Activated CD4-positive, alpha-beta memory T cell treated with anti-CD3 and anti-CD28 coated beads for 36 hours (primary cell): ENCODE data around the gene TBX3. TPM values are rescaled to one million over a fixed set of nuclear protein-coding genes. Genes with fewer than 3 reads are reported as not detected.
"Not testable (repeated sequence)": the region's sequence is repeated elsewhere in the genome, so short reads cannot be mapped to it uniquely, and the experiment has no call there.

ENCODE experiments used
- CTCF ChIA-PET: fragments of 350-600 bp; sonication (Branson Sonifier 250); formaldehyde crosslinking; loops from one replicate; lab custom pipeline; 2021; ENCODE audit warnings: antibody characterized with exemption, inconsistent platforms; lab: Charles Lee
- POLR2A ChIA-PET: fragments of 350-600 bp; sonication (Branson Sonifier 250); formaldehyde crosslinking; loops from one replicate; lab custom pipeline; 2021; ENCODE audit warnings: antibody characterized with exemption; lab: Charles Lee
- DNase-seq: peaks from one replicate; pipeline ENCODE4 v3.0.0-alpha.2; 2020
- H3K27ac Mint-ChIP-seq: one replicate; pipeline ENCODE4 v1.8.0; 2021; ENCODE audit warnings: mixed read lengths
- H3K27me3 Mint-ChIP-seq: one replicate; pipeline ENCODE4 v1.8.0; 2021; ENCODE audit warnings: mixed read lengths
- H3K36me3 Mint-ChIP-seq: one replicate; pipeline ENCODE4 v1.8.0; 2021; ENCODE audit warnings: mixed read lengths
- H3K4me1 Mint-ChIP-seq: one replicate; pipeline ENCODE4 v1.8.0; 2021; ENCODE audit warnings: low read depth, mixed read lengths
- H3K4me3 Mint-ChIP-seq: one replicate; pipeline ENCODE4 v1.8.0; 2021; ENCODE audit warnings: mild to moderate bottlenecking, mixed read lengths
- H3K9me3 Mint-ChIP-seq: one replicate; pipeline ENCODE4 v1.8.0; 2021; ENCODE audit warnings: mixed read lengths
- intact Hi-C: fragments of 100-400 bp; cut with micrococcal nuclease; formaldehyde crosslinking; loops from one replicate; pipeline ENCODE4 v1.15.1; 2023
- total RNA-seq, 2 experiments: library from RNA; stranded (reverse); gene quantifications; one replicate each; pipeline ENCODE4 v1.2.3, GENCODE V29; 2021

TBX3 gene
- total RNA-seq = not detected

GRCh38 chr12:114684098-114684869 lies at the start of gene TBX3:
Gene TBX3 (minus strand): TSS chr12:114684175. CDS start chr12:114683200, 975 bp downstream.
- Mint-ChIP-seq H3K27me3 (peaks cover 91% of the 10 kb centered on the region), H3K27ac (no peak within 1 kb of the TSS), H3K9me3 (no peaks in the 10 kb centered on the region), H3K4me3 (peak within 1 kb of the TSS; percentile 66), H3K4me1 (peaks cover 34% of the 10 kb centered on the region), H3K36me3 (peaks cover 8% of the 10 kb centered on the region)
- intact Hi-C loops = loop anchor here (2.0 kb wide), 1 partner anchor 13 kb away; no protein-coding TSS in a partner anchor
- ChIA-PET CTCF (interaction anchor here (0.6 to 0.8 kb wide), 3 partner anchors 8 to 836 kb away, joined by 3 read pairs; no protein-coding TSS in a partner anchor), POLR2A (no interaction called here)
- DNase-seq = peak; percentile 75

- ChIA-PET POLR2A (no interaction called here), CTCF (no interaction called here)
- Mint-ChIP-seq H3K27ac (no peak overlapping the region), H3K27me3 (peaks cover 21% of the 10 kb centered on the region), H3K9me3 (no peaks in the 10 kb centered on the region), H3K4me1 (no peaks in the 10 kb centered on the region), H3K4me3 (no peak overlapping the region), H3K36me3 (no peaks in the 10 kb centered on the region)
- DNase-seq = no peak
- intact Hi-C loops = no loop called here
These were observed 48.6 kb upstream of the TBX3 start for GRCh38 chr12:114732426-114733030.

GRCh38 chr12:114729731-114730130 lies 45.8 kb upstream of the TBX3 start:
- Mint-ChIP-seq H3K36me3 (no peaks in the 10 kb centered on the region), H3K27ac (no peak overlapping the region), H3K27me3 (peaks cover 6% of the 10 kb centered on the region), H3K9me3 (no peaks in the 10 kb centered on the region), H3K4me1 (no peaks in the 10 kb centered on the region), H3K4me3 (no peak overlapping the region)
- ChIA-PET POLR2A (no interaction called here), CTCF (no interaction called here)
- DNase-seq = no peak
- intact Hi-C loops = no loop called here

- no peaks in the 10 kb centered on the region for H3K27me3 Mint-ChIP-seq
- no peaks in the 10 kb centered on the region for H3K36me3 Mint-ChIP-seq
- intact Hi-C loops = no loop called here
- H3K27ac Mint-ChIP-seq = no peak overlapping the region
- ChIA-PET POLR2A (no interaction called here), CTCF (no interaction called here)
- no peak overlapping the region for H3K4me3 Mint-ChIP-seq
- H3K4me1 Mint-ChIP-seq = no peaks in the 10 kb centered on the region
- no peaks in the 10 kb centered on the region for H3K9me3 Mint-ChIP-seq
- no peak for DNase-seq
These were observed 42.2 kb upstream of the TBX3 start for GRCh38 chr12:114726092-114726710.

- DNase-seq, H3K4me1 Mint-ChIP-seq, H3K4me3 Mint-ChIP-seq, POLR2A ChIA-PET, H3K36me3 Mint-ChIP-seq, intact Hi-C loops, H3K27me3 Mint-ChIP-seq, CTCF ChIA-PET, H3K27ac Mint-ChIP-seq, H3K9me3 Mint-ChIP-seq: not testable (repeated sequence)
These were observed 38.2 kb upstream of the TBX3 start for GRCh38 chr12:114722176-114722575.

GRCh38 chr12:114721266-114721665 lies 37.3 kb upstream of the TBX3 start:
- DNase-seq = no peak
- H3K27ac Mint-ChIP-seq = no peak overlapping the region
- intact Hi-C loops = no loop called here
- no peaks in the 10 kb centered on the region for H3K27me3 Mint-ChIP-seq
- H3K4me1 Mint-ChIP-seq = no peaks in the 10 kb centered on the region
- POLR2A ChIA-PET = no interaction called here
- CTCF ChIA-PET = no interaction called here
- no peak overlapping the region for H3K4me3 Mint-ChIP-seq
- H3K36me3 Mint-ChIP-seq = no peaks in the 10 kb centered on the region
- peaks cover under 1% of the 10 kb centered on the region for H3K9me3 Mint-ChIP-seq

GRCh38 chr12:114713466-114714215 lies 29.7 kb upstream of the TBX3 start:
- peaks cover 2% of the 10 kb centered on the region for H3K9me3 Mint-ChIP-seq

GRCh38 chr12:114711689-114712152 lies 27.7 kb upstream of the TBX3 start:
- H3K27me3 Mint-ChIP-seq = peaks cover 7% of the 10 kb centered on the region
- H3K36me3 Mint-ChIP-seq = no peaks in the 10 kb centered on the region
- intact Hi-C loops = no loop called here
- no peak for DNase-seq
- CTCF ChIA-PET = no interaction called here
- no peak overlapping the region for H3K4me3 Mint-ChIP-seq
- no peaks in the 10 kb centered on the region for H3K4me1 Mint-ChIP-seq
- H3K27ac Mint-ChIP-seq = no peak overlapping the region
- peaks cover 2% of the 10 kb centered on the region for H3K9me3 Mint-ChIP-seq
- POLR2A ChIA-PET = no interaction called here

More at GRCh38 chr12:114713466-114714215, 29.7 kb upstream of the TBX3 start:
- intact Hi-C loops = no loop called here
- H3K4me3 Mint-ChIP-seq = no peak overlapping the region
- H3K27ac Mint-ChIP-seq = no peak overlapping the region
- DNase-seq = no peak
- ChIA-PET POLR2A (no interaction called here), CTCF (interaction anchor here (0.6 kb wide), 1 partner anchor 51 kb away, joined by 8 read pairs; no protein-coding TSS in a partner anchor)
- no peaks in the 10 kb centered on the region for H3K4me1 Mint-ChIP-seq
- no peaks in the 10 kb centered on the region for H3K36me3 Mint-ChIP-seq
- peaks cover 7% of the 10 kb centered on the region for H3K27me3 Mint-ChIP-seq

- peaks cover 9% of the 10 kb centered on the region for H3K27me3 Mint-ChIP-seq
- no peak for DNase-seq
- H3K27ac Mint-ChIP-seq = no peak overlapping the region
- intact Hi-C loops = no loop called here
- H3K9me3 Mint-ChIP-seq = no peaks in the 10 kb centered on the region
- no peaks in the 10 kb centered on the region for H3K36me3 Mint-ChIP-seq
- ChIA-PET CTCF (no interaction called here), POLR2A (no interaction called here)
- no peaks in the 10 kb centered on the region for H3K4me1 Mint-ChIP-seq
- no peak overlapping the region for H3K4me3 Mint-ChIP-seq
These were observed 26.2 kb upstream of the TBX3 start for GRCh38 chr12:114710151-114710550.

- H3K4me1 Mint-ChIP-seq = no peaks in the 10 kb centered on the region
- POLR2A ChIA-PET = no interaction called here
- H3K4me3 Mint-ChIP-seq = no peak overlapping the region
- CTCF ChIA-PET = no interaction called here
- H3K27me3 Mint-ChIP-seq = peaks cover 9% of the 10 kb centered on the region
- no peak for DNase-seq
- no peaks in the 10 kb centered on the region for H3K9me3 Mint-ChIP-seq
- H3K27ac Mint-ChIP-seq = no peak overlapping the region
- H3K36me3 Mint-ChIP-seq = no peaks in the 10 kb centered on the region
- intact Hi-C loops = no loop called here
These were observed 25.1 kb upstream of the TBX3 start for GRCh38 chr12:114709112-114709511.

- H3K36me3 Mint-ChIP-seq, H3K4me1 Mint-ChIP-seq, intact Hi-C loops, CTCF ChIA-PET, H3K4me3 Mint-ChIP-seq, DNase-seq, H3K9me3 Mint-ChIP-seq, H3K27ac Mint-ChIP-seq, H3K27me3 Mint-ChIP-seq, POLR2A ChIA-PET: not testable (repeated sequence)
These were observed 24.6 kb upstream of the TBX3 start for GRCh38 chr12:114708598-114708997.

- intact Hi-C loops = no loop called here
- no peak for DNase-seq
- CTCF ChIA-PET = no interaction called here
- H3K4me1 Mint-ChIP-seq = no peaks in the 10 kb centered on the region
- H3K4me3 Mint-ChIP-seq = no peak overlapping the region
- H3K27ac Mint-ChIP-seq = no peak overlapping the region
- peaks cover 32% of the 10 kb centered on the region for H3K27me3 Mint-ChIP-seq
- no peaks in the 10 kb centered on the region for H3K36me3 Mint-ChIP-seq
- H3K9me3 Mint-ChIP-seq = no peaks in the 10 kb centered on the region
- POLR2A ChIA-PET = no interaction called here
These were observed 20.1 kb upstream of the TBX3 start for GRCh38 chr12:114704096-114704495.
